ENCODE data around the gene MAGEA12.
"Not testable (repeated sequence)": the region's sequence is repeated elsewhere in the genome, so short reads cannot be mapped to it uniquely, and the experiment has no call there.

Gene MAGEA12

GRCh38 chrX:152766562-152766961, 33.0 kb downstream of the MAGEA12 start:
- not testable (repeated sequence) for DNase-seq

GRCh38 chrX:152769549-152770289, 36.2 kb downstream of the MAGEA12 start, which contains the start of gene MAGEA6:
Gene MAGEA6 (minus strand): TSS chrX:152769689. CDS start chrX:152767650, 2,039 bp downstream.
- not testable (repeated sequence) for DNase-seq

- not testable (repeated sequence) for DNase-seq
Observed at GRCh38 chrX:152787062-152787461, 53.5 kb downstream of the MAGEA12 start.
